Hematopoietic multipotent progenitor cell treated with erythropoietin and hydrocortisone succinate and interleukin-3 and kit ligand, for 4 days (in vitro differentiated cells): Measurements from ENCODE around the gene ADAMTSL2.
"Not testable (repeated sequence)": the region's sequence is repeated elsewhere in the genome, so short reads cannot be mapped to it uniquely, and the experiment has no call there.

Experiments
- DNase-seq: peaks from one replicate; pipeline ENCODE4 v3.0.0-alpha.2; 2015

Gene ADAMTSL2

DNA sequence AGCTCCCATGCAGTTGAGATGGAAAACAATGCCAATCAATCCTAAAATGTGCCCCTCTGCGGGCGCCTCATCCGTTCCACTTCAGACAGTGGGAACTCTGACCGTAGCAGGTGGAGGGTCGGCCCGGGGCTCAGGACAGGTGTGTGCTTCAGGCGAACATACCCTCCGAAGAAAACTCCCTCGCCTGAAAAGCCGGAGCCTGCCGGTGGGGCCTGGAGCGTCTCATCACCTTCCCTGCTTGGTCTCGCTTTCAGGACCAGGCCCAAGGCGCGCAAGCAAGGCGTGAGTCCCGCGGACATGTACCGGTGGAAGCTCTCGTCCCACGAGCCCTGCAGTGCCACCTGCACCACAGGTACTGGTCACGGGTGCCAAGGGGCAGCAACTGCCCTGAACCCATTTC, 26.4 kb downstream of the ADAMTSL2 start:
- DNase-seq, result no peak

GRCh38 chr9:133561976-133562554, 27.6 kb downstream of the ADAMTSL2 start:
- DNase-seq, result no peak

DNA sequence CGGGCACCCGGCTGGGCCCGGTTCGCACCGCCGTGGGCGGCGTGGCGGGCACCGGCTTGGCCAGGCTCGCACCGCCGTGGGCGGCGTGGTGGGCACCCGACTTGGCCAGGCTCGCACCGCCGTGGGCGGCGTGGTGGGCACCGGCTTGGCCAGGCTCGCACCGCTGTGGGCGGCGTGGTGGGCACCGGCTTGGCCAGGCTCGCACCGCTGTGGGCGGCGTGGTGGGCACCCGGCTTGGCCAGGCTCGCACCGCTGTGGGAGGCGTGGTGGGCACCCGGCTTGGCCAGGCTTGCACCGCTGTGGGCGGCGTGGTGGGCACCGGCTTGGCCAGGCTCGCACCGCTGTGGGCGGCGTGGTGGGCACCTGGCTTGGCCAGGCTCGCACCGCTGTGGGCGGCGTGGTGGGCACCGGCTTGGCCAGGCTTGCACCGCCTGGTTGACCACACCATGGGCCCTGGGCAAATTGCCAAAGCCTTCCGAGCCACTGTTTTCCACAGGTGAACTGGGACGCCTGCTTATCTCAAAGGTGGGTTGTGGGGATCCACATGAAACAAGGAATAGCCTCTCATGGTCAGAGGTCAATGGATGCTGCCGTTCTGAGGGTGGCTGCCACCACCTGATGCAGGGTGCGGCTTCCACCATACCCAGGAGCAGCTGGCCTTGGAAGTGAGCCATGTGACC, 28.2 kb downstream of the ADAMTSL2 start:
- no peak for DNase-seq

DNA sequence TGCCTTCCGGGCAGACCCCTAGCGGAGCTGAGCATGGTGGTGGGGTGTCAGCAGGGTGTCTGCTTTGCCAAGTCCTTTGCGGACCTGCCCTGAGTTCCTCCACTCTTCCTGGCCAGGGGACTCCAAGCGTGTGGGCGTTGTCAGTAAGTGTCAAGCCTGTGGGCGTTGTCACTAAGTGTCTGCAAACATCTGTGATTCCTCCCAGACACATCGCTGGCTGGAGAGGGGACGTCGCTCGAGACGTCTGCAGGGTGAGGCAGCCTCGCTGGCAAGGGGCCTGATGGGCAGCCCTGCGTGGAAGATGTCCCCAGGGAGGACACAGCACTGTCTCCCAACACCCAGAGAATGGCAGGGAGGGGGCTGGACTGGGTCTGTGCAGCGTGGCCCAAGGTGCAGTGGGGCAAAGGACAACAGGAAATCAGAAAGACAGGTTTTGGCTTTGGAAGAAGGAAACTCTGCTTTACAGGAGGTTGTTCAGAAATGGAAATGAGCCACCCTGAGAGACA, 28.8 kb downstream of the ADAMTSL2 start:
- DNase-seq, result peak; percentile 39

- not testable (repeated sequence) for DNase-seq
These were observed 29.3 kb downstream of the ADAMTSL2 start for GRCh38 chr9:133563814-133564213.

DNA sequence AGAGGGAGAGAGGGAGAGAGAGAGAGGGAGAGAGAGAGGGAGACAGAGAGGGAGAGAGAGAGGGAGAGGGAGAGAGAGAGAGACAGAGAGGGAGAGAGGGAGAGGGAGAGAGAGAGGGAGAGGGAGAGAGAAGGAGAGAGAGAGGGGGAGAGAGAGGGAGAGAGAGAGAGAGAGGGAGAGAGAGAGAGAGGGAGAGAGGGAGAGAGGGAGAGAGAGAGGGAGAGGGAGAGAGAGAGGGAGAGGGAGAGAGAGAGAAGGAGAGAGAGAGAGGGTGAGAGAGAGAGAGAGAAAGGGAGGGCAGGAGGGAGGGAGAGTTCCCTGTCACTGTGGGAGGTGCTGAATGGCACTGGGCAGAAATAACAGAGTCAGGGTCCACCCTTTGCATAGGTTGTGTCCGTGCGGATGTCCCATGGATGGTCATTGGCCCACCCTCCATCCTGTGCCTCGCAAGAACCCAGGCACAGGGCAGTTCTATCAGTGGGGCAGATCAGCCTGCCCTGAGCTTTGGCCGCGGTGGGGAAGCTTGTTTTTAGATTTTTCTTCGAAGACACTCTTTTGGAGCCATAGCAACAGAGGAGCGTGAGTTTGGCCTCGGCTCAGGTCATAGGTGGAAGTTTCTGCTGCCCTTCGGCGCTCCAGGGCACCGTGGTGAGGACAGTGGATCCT, 30.1 kb downstream of the ADAMTSL2 start:
- DNase-seq, result no peak

GRCh38 chr9:133566382-133566781, 31.9 kb downstream of the ADAMTSL2 start:
- no peak for DNase-seq

GRCh38 chr9:133566817-133567216, 32.3 kb downstream of the ADAMTSL2 start:
- DNase-seq, result no peak

DNA sequence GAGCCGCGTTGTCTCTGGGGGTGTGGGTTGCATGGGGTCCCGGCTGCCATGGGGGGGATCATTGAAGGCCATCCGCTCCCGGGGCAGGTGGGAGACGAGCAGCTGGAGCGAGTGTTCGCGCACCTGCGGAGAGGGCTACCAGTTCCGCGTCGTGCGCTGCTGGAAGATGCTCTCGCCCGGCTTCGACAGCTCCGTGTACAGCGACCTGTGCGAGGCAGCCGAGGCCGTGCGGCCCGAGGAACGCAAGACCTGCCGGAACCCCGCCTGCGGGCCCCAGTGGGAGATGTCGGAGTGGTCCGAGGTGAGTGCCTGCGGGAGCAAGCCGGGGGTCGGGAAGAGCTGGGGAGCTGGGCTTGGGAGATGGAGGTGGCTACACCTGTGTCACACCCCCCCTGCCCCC, 33.7 kb downstream of the ADAMTSL2 start:
- no peak for DNase-seq

DNA sequence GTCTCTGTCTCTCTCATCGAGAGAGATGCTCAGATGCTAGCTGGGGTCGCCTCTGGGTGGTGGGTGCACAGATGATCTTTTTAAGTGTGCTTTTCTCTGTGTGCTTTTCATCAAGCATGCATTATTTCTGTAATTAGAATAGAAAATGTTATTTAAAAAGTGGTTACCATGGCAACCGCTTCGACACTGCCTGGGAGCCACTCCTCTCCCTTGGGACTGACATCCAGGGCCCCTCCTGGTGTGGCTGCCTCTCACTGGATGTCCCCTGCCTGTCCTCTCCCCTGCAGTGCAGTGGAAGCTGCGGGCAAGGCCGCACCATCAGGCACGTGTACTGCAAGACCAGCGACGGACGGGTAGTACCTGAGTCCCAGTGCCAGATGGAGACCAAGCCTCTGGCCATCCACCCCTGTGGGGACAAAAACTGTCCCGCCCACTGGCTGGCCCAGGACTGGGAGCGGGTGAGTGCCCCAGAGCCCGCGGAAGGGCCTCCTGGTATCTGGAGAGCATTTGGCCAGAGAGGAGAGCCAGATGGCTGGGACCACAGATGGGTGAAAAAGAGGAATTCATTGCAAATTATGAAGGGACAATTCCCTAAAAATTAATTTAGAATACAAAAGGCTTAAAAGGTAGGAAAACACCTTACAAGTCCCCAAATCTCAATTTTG, 34.7 kb downstream of the ADAMTSL2 start:
- DNase-seq, result no peak

DNA sequence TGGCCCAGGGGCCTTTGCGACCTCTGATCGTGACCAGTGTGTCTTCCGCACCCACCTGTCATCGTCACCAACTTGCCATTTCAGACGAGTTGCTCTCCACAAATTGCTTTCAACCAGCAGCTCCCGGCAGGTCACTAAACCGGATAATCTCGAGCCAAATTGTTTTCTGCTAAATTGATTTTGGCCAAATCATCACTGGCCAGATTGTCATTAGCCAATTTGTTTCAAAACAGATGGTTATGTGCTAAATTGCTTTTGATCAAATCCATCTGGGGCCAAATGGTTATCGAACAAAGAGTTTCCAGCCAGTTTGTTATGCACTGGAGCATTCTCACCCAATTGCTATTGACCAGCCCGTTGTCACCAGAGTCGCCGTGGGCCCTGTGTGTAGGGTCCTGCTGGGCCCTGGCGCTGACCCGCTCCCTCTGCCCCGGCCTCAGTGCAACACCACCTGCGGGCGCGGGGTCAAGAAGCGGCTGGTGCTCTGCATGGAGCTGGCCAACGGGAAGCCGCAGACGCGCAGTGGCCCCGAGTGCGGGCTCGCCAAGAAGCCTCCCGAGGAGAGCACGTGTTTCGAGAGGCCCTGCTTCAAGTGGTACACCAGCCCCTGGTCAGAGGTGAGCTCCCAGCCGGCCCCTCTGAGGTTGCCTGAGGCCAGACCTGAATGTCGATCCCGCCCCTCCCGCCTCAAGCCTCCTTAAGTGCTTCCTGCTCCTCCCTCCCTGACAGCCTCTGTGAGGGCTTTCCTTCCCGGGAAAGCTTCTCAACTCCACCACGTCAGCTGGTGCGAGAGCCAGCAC, 35.6 kb downstream of the ADAMTSL2 start:
- no peak for DNase-seq

DNA sequence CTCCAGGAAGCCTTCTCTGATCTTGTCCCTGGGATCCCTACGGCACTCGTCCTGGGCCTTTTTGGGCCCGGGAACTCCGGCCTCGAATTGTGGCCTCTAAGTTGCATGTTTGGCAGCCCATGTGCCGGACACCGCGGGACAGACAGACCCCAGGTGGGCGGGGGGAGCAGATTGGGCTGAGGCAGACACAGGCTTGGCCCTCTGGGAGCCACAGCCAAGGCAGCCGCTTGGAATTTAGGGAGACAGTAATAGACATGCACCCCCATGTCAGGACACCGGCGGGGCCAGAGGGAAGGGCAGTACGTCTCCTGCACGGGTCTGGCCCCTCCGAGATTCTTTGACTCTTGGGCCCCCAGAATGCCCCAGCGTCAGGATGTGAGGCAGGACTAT, 36.2 kb downstream of the ADAMTSL2 start:
- no peak for DNase-seq

GRCh38 chr9:133571391-133571890, 36.9 kb downstream of the ADAMTSL2 start:
- no peak for DNase-seq

DNA sequence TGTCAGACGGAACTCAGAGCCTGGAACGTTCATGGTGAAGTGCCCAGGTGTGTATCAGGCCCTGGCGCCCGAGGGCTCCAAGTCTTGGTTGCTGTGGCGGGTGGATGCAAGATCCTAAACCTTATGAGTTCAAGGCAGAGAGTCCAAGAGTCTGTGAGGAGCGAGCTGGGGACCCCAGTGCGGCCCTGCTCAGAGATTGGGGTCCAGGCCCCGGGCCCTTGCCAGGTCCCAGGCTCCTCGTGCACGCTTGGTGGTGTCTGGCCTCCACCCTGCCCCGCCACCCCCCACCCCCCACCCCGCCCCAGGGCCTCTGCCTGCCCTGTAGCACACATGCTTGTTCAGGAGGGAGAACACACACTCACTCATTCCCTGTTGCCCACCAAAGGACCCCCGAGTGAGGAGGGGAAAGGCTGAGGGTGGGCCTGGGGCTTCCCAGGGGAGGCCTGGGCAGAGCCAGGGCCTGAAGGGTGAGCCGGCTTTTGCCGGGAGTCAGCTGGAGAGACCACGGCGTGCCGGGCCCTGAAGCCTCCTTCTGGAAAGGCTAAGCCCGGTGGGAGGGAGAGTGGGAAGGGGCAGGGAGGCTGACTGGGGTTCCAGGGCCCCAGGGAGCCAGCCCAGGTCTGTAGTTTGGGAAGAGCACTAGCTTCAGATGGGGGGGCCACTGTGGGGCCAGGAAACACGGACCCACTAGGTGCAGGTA, 37.5 kb downstream of the ADAMTSL2 start:
- DNase-seq, result no peak

DNA sequence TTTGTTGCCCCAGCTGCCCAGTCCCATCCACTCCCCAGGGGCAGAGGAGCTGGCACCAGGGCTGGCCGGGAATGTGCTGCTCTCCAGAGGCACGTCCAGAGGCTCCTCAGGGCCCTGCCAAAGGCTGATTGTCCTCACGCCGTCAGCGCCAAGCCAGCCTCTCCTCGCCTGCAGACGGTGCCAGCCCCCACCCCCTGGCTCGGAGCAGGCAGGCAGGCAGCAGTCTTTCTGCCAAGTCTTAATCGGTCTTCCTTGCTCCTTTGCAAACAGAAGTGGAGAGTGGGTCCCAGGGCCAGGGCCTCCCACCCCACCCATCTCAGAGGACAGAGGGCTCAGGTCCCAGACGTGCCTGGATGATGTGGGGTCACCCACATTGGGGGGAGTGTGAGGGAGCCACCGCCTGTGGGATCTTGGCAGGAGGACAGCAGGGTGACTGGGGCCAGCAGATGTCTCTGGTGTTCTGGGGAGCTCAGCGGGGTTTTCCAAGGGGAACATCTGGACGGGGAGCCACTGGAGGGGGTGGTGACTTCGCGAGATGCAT, 38.4 kb downstream of the ADAMTSL2 start:
- DNase-seq, result no peak

- DNase-seq, result no peak
These were observed 39.4 kb downstream of the ADAMTSL2 start for GRCh38 chr9:133573791-133574515.

DNA sequence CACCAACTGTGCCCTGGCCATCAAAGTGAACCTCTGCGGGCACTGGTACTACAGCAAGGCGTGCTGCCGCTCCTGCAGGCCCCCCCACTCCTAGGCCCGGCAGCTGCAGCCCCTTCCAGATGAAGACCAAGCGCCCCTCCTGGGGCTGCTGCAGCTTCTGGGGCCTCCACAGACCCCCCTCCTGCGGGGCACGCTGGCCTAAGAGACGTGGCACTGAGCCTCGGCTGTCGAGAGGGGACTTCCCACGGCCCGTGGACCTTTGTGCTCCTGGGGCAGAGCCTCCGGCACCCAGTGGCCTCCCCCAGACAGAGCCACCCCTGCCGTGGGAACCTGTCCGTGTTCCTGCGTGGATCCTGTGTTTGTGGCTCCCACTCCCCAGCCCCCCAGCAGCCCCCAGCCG, 40.3 kb downstream of the ADAMTSL2 start:
- DNase-seq, result no peak

GRCh38 chr9:133575186-133576030, 40.9 kb downstream of the ADAMTSL2 start:
- DNase-seq, result no peak

GRCh38 chr9:133576031-133576874, 41.7 kb downstream of the ADAMTSL2 start:
- no peak for DNase-seq
